ENCODE data around the gene B4GALT6. TPM values are rescaled to one million over a fixed set of nuclear protein-coding genes. Genes with fewer than 3 reads are reported as not detected.

Gene B4GALT6
- total RNA-seq, 2 donors from 2014 or later = 0.52 to 0.66 TPM

- ATAC-seq (peak; percentile 85), DNase-seq (peak; percentile 79 to 89 (median 84))
- intact Hi-C loops (cut with DNase I) = loop anchor here (10.0 kb wide), 1 partner anchor 168 kb away; no protein-coding TSS in a partner anchor
- Histone ChIP-seq H3K27me3 (no peaks in the 10 kb centered on the region), H3K36me3 (replicated peaks in 1 of 2; ENCODE audit: insufficient read depth in 1 of 2, low read depth in 2 of 2) (no peaks in the 10 kb centered on the region), H3K27ac (no peak overlapping the region), H3K9me3 (peaks cover 0 to 4% (median 0%) of the 10 kb centered on the region in 3 donors), H3K4me1 (peaks cover 8% of the 10 kb centered on the region), H3K4me3 (no peak overlapping the region)
- WGBS, 2 donors = 29 to 30% methylated on average over 7 of the region's 7 CpGs
- TF ChIP-seq CTCF (IDR thresholded peaks at IDR 0.05) (peak; percentile 61 to 90 (median 73)), POLR2A (IDR thresholded peaks at IDR 0.05) (no peak)
These were observed 38.1 kb upstream of the B4GALT6 start for GRCh38 chr18:31722369-31722957.

GRCh38 chr18:31721601-31722000, 37.2 kb upstream of the B4GALT6 start:
- peaks cover 8% of the 10 kb centered on the region for H3K4me1 ChIP-seq
- no peak overlapping the region for H3K27ac ChIP-seq
- H3K9me3 ChIP-seq = peaks cover 0 to 4% (median 0%) of the 10 kb centered on the region in 3 donors
- intact Hi-C loops (cut with DNase I) = loop anchor here (10.0 kb wide), 1 partner anchor 167 kb away; no protein-coding TSS in a partner anchor
- DNase-seq = no peak
- WGBS, 2 donors = 42 to 51% methylated on average over 3 of the region's 3 CpGs
- TF ChIP-seq POLR2A (IDR thresholded peaks at IDR 0.05) = no peak
- no peak for TF ChIP-seq CTCF (IDR thresholded peaks at IDR 0.05)
- H3K36me3 ChIP-seq (replicated peaks in 1 of 2; ENCODE audit: insufficient read depth in 1 of 2, low read depth in 2 of 2) = no peaks in the 10 kb centered on the region
- ATAC-seq = no peak
- no peak overlapping the region for H3K4me3 ChIP-seq
- no peaks in the 10 kb centered on the region for H3K27me3 ChIP-seq

- Histone ChIP-seq H3K36me3 (replicated peaks in 1 of 2; ENCODE audit: insufficient read depth in 1 of 2, low read depth in 2 of 2) (no peaks in the 10 kb centered on the region), H3K27me3 (no peaks in the 10 kb centered on the region), H3K27ac (no peak overlapping the region), H3K4me3 (no peak overlapping the region), H3K9me3 (peaks cover 0 to 4% (median 0%) of the 10 kb centered on the region in 3 donors), H3K4me1 (peaks cover 8% of the 10 kb centered on the region)
- 63 to 66% methylated on average over 7 of the region's 7 CpGs for WGBS, 2 donors
- ATAC-seq = no peak
- no peak for DNase-seq
- TF ChIP-seq POLR2A (IDR thresholded peaks at IDR 0.05) (no peak), CTCF (IDR thresholded peaks at IDR 0.05) (no peak)
- intact Hi-C loops (cut with DNase I) = loop anchor here (10.0 kb wide), 1 partner anchor 166 kb away; no protein-coding TSS in a partner anchor
These were observed 36.5 kb upstream of the B4GALT6 start for GRCh38 chr18:31720867-31721266.

- H3K9me3 ChIP-seq = peaks cover 0 to 4% (median 0%) of the 10 kb centered on the region in 3 donors
- ATAC-seq (no peak), DNase-seq (no peak)
- peaks cover 4% of the 10 kb centered on the region for H3K4me1 ChIP-seq
- no peaks in the 10 kb centered on the region for H3K36me3 ChIP-seq (replicated peaks in 1 of 2; ENCODE audit: insufficient read depth in 1 of 2, low read depth in 2 of 2)
- H3K4me3 ChIP-seq = no peak overlapping the region
- intact Hi-C loops (cut with DNase I) = loop anchor here (10.0 kb wide), 1 partner anchor 165 kb away; no protein-coding TSS in a partner anchor
- H3K27ac ChIP-seq = no peak overlapping the region
- 71 to 73% methylated on average over 7 of the region's 7 CpGs for WGBS, 2 donors
- no peaks in the 10 kb centered on the region for H3K27me3 ChIP-seq
- TF ChIP-seq POLR2A (IDR thresholded peaks at IDR 0.05) = no peak
- TF ChIP-seq CTCF (IDR thresholded peaks at IDR 0.05) = no peak
These were observed 35.1 kb upstream of the B4GALT6 start for GRCh38 chr18:31719363-31720006.

Data from body of pancreas (tissue), 4 donors.